NCI-H128 (cell line): Measurements from ENCODE around the gene ADARB2.
"Not testable (repeated sequence)": the region's sequence is repeated elsewhere in the genome, so short reads cannot be mapped to it uniquely, and the experiment has no call there.

Experiments
- DNase-seq: peaks from one replicate; lab custom pipeline; 2025; ENCODE audit not compliant: unreplicated experiment; lab: John Stamatoyannopoulos, UW

Gene ADARB2

DNA sequence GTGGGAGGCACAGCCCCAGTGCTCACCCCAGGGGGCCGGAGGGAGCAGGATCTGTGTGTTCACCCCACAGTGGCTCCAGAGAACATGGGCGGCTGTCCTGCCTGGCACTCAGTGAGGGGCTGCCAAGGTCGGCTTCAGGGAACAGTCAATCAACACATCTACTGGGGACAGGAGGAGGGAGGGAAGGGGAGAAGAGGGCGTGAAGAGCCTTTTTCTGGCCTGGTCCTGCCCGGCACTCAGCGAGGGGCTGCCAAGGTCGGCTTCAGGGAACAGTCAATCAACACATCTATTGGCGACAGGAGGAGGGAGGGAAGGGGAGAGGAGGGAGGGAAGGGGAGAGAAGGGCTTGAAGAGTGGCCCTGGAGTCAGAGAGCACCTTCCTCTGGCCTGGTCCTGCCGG lies 184.9 kb downstream of the ADARB2 start:
- no peak for DNase-seq

GRCh38 chr10:1551636-1552338 lies 185.5 kb downstream of the ADARB2 start:
- DNase-seq = no peak

DNA sequence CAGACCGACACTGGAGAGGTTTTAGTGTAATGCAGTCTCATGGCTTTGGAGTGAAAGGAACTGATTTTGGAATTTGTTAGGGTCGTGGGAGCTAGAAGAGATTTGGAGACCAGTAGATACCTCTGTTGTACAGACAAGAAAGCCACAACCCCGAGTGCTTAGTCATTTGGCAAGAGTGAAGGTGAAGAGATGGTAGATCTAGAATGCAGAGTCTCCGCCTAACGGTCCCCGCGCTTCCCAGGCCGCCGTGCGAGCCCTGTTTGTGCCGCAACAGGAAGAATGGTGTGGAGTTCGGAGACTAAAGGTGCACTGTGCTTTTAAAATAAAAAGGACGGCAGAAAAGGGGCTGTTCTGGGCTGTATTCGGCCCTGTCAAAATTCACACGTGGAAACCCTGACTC lies 186.7 kb downstream of the ADARB2 start:
- no peak for DNase-seq

- DNase-seq = no peak
Observed at GRCh38 chr10:1550291-1550595, 187.1 kb downstream of the ADARB2 start.

DNA sequence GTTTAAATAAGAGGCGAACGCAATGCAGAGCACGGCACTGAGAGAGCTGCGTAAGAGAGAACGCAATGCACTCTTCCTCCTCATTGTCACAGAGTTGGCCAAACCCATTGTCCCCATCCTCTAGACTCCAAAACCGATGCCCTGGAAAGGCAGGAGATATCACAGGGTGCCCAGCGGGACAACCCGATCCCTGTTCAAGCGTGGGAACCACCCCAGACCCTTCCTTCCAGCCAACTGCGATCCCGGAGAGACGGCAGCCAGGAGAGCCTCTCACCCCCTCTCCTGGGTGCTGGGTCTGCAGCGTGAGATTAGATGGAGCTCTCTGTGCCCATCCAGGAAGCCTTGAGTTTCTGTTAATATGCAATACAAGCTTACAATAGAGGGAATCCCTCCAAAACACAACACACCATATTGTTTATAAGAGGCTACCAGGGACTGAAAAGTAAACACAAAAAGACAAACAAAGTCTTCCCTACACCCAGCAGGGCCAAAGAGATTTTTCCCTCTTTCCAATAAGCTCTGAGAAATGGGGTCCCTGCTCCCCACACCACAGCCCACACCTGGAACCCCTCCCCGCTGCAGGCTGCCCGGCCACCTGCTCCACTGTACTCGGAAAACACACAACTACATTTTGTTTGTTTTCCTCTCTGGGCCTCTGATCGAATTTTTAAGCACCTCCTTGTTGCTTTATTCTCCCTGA lies 187.6 kb downstream of the ADARB2 start:
- no peak for DNase-seq

GRCh38 chr10:1548596-1548995 lies 188.7 kb downstream of the ADARB2 start:
- DNase-seq = no peak

DNA sequence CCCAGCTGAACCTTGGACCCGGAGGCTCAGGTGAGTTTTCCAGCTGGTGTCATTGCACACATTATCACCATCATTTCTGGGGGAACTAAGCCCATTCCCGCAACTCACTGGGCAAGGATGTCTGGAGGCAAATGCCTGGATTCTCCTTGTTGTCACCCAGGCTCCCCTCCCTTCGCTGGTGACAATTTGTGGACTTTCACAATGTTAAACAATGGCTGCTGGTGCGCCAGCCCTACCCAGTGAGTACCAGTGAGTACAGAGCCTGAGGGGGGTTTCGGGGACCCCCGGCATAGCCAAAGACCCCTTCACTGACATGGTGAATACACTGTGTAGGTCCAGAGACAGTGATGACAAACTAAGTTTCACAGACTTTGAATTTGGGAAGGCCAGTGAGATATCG lies 189.2 kb downstream of the ADARB2 start:
- DNase-seq = no peak

GRCh38 chr10:1546431-1547110 lies 190.8 kb downstream of the ADARB2 start:
- no peak for DNase-seq

- DNase-seq = no peak
Observed at GRCh38 chr10:1545524-1545923, 191.8 kb downstream of the ADARB2 start.

DNA sequence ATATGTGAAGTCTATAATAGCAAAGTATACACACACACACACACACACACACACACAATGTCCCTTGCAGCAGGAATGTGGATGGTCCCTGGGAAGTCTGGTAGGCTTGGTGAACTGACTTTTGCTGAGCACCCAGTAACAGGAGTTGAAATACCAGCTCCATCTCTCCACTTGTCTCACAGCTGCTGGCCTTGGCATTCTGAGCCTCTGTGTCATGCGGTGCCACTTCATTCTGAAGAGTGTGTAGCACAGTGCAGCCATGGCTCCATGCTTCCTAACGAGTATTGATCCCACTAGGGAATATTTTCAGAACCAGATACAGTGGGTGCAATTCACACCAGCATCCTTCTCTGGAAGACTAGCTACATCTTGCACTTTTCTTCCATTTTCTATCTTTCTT lies 192.4 kb downstream of the ADARB2 start:
- DNase-seq = no peak

GRCh38 chr10:1544209-1544673 lies 193.1 kb downstream of the ADARB2 start:
- no peak for DNase-seq

DNA sequence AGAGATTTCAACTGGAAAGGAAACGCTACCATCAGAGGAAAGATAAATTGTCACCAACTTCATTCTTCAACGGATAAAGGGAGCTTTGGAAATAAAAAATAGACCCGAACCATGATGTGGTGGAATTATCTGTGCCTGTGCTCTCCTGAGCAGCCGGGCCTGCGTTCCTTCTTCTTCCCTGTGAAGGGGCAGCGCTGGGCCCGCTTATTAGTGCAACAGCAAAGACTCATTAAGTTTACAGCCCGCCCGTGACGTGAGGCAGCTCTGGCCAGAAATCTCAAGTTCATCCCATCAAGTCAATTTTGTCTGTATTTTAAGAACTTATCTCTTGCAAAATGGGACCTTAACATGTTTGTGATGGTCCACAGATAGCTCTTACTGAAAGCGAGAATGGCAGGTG lies 193.7 kb downstream of the ADARB2 start:
- DNase-seq = no peak

DNA sequence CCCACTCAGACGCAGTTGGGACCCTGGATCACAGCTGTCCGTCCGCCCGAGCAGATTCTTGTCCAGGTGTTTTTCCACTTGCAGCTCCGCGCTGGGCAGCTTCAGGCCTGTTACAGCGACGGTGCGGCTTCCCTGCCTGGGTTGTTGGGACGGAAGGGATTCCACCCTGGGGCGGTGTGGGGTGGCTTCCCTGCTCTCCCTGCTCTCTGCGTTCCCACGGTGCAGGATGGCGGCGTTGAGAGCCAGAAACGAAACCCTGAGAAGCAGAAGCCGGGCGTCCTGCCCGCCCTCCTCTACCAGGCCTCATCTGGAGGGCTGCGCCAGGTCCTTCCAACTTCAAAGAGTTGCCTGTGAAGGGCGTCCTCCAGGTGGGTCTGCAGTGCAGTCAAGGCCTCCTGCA lies 194.4 kb downstream of the ADARB2 start:
- no peak for DNase-seq

DNA sequence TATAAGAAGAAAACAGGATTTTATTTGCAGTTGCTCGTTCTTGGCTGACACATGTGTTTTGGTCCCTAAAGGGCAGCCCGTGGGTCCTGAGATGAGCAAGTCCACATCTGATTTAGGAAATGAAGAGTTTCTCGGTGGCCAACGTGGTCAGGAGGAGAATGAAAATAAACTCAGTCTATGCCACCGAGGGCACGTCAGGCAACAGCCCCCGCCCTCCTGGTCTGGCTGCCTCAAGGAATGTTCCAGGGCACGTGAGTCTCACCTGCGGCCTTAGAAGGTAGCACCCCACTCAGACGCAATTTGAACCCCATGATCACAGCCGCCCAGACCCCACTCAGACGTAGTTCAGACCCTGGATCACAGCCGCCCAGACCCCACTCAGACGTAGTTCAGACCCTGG lies 197.2 kb downstream of the ADARB2 start:
- no peak for DNase-seq

DNA sequence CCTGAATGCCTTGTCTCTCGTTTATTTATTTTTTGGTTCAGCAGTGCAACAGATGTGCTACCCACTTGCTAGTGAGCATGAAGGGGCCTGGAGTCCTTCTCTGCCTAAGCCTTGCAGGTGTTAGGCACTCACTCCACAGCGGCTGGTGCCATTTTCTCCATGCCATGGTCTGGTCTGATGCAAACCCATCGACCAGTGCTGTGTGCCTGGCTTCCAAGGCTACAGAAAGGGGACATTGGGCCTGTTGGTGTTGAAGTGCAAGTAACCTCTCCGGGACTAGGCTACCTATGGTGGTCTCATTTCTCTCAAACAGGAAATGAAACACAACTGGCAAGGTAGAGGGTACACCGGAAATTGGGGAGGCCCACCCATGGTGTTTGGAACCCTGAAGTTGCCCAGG lies 198.1 kb downstream of the ADARB2 start:
- no peak for DNase-seq

DNA sequence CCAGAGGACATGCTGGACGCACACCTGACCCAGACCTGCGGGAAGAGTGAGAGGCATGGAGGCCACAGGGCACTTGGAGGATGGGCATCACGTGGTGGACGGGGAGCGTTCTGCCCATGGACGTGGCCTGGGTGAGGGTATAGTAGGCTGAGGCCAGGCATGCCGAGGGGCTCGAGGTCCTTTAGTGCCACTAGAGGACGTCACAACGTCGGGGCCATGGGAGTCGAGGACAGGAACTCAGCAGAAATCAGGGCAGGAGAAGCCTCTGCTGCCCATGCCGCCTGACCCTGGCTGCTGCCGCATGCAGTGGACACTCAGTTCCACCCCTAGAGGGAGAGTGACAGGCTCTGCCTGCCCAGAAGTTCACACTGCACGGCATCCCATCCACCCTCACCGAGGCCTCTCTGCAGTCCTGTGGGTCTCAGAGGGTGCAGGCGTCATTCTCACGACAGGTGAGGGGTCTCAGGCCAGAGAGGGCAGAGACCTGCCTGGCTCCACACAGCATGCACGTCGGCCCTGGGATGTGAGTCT lies 198.7 kb downstream of the ADARB2 start:
- no peak for DNase-seq

GRCh38 chr10:1538121-1538520 lies 199.2 kb downstream of the ADARB2 start:
- DNase-seq = no peak

DNA sequence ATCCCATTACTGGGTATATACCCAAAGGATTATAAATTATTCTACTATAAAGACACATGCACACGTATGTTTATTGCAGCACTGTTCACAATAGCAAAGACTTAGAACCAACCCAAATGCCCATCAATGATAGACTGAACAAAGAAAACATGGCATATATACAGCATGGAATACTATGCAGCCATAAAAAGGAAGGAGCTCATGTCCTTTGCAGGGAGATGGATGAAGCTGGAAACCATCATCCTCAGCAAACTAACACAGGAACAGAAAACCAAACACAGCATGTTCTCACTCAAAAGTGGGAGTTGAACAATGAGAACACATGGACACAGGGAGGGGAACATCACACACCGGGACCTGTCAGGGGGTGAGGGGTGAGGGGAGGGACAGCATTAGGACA lies 199.9 kb downstream of the ADARB2 start:
- not testable (repeated sequence) for DNase-seq

- DNase-seq = no peak
Observed at GRCh38 chr10:1536341-1536740, 201.0 kb downstream of the ADARB2 start.

DNA sequence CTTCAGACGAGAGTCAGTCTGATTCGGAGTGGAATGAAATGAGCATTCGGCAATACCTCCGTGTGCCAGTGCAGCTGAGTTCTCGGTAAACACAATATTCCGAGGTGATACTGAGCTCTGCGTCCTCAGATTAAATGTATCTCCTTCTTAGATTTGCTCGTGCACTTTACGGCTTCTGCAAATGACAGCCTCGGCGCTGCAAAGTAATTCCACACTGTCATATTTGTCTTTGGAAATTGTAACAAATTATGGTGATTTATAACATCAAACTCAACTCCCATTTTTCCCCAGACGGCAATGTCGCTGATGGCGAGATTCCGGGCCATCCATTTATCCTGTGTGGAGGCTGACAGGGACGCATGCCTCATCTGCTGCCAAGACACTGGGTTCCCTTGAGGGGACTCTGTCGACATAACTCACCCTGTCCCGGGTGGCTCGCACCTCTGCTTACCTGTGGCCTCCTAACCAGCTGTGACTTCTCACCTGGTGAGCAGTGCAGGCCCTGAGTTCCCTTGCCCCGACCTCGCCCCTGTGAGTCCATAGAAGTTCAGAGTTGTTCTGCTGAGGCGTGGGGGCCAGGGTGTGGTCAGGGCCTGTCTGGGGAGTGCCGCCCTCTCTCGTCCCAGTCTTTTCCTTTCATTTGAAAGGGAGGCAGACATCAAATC lies 201.9 kb downstream of the ADARB2 start:
- DNase-seq = no peak

DNA sequence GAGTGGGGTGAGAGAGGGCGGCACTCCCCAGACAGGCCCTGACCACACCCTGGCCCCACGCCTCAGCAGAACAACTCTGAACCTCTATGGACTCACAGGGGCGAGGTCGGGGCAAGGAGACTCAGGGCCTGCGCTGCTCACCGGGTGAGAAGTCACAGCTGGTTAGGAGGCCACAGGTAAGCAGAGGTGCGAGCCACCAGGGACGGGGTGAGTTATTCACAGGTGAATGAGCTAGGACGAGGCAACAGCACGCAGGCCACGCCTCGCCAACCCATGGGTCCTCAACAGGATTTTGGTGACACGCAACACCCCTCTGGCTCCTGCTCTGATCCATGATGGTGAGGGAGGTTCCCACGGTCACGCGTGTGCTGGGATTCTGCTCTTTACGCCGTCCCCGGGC lies 202.5 kb downstream of the ADARB2 start:
- DNase-seq = no peak

DNA sequence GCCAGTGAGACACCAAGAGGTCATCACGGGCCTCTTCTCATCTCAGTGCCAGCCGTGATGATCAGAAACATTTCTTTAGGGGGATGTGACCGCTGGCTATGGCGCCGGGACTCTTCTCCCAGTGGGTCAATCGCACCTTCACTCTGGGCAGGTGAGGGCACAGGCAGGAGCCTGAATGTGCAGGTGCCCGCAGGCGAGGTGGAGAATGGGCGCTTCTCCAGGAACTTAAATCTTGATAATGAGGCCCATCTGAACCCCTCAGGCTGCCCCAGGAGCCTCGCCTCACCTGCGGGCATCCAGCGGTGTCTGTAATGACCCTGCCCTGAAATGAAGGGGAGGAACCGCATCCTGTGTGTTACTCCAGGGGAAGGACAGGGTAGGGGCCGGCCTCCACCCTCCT lies 204.7 kb downstream of the ADARB2 start:
- DNase-seq = no peak
